Endometrial microvascular endothelial cells (primary cell): ENCODE results near the gene LARP4B. TPM values are rescaled to one million over a fixed set of nuclear protein-coding genes. Genes with fewer than 3 reads are reported as not detected.

Experiments
- in situ Hi-C: cut with HindIII; loops from 2 replicates; pipeline ENCODE4 v1.10.0; 2017; ENCODE audit warnings: low sequenced_read_pairs, low pct_unique_long_range_greater_than_20kb; ENCODE audit errors: inconsistent ontology term
- total RNA-seq: library from RNA; depleted of rRNA; stranded (reverse); fragments of >200 nt; gene quantifications from one replicate; pipeline ENCODE4 v1.2.3, GENCODE V29; 2015; ENCODE audit errors: inconsistent ontology term

The LARP4B gene
- total RNA-seq, 1 donor from 2014 or later: 31.8 TPM

DNA sequence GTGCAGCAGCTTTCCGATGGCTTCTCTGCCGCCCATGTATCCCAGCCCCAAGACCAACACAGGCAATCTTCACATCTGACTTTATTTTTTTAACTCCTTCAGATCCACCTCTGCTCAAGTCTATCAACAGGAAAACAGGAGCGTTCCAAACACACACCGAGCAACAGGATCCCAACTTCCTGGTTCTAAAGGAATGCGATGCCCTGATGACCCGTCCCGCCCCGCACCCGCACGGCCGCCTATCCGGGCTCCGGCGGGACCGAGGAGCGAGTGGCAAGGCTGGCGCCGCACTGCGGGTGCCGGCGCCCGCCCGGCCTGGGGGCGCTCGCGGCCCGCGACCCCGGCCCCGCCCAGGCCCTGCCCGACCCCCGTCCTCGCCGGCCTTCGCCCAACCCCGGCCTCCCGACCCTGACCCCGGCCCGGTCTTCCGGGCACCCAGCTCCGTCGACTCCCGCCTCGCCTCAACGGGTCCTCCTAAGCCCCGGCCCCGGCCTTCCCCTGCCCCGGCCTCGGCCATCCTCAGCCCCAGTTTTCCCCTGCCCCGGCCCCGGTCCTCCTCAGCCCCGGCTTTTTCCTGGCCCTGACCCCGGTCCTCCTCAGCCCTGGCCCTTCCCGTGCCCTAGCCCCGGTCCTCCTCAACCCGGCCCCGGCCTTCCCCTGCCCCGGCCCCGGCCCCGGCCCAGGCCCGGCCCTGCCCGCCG, 730 bp downstream of the LARP4B start:
- in situ Hi-C loops: loop anchor here (10.0 kb wide), 1 partner anchor 54 kb away; the partner anchor contains the start of gene GTPBP4

DNA sequence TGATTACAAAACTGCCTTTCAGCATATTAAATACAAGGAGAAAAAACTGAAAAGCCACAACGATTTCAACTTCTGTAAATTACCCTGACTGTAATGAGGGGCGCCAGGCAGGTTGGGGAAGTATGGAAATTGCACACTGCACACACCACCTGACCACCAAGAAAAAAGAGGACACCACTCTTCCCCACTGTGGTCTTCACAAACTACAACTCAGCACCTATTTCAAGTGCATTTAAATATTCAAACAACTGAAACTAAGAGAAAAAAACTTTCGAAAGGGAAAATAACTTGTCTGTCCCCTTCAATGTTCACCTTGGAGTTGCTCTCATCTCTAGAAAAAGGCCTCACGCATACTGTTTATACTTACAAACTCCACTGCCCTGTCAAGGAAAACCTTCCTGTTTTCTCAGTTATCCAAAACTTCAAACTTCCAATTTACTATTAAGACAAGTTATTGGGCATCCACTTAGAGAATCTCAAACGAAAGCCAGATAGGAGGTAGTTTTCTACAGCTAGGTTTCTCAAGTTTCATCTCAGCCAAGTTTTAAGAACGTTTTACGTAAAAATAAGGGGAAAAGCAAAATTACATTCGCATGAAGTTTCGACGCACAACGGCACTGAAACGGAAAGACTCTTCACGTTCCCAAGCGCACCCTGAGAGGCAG, 1.4 kb downstream of the LARP4B start:
- in situ Hi-C loops: loop anchor here (10.0 kb wide), 1 partner anchor 55 kb away; the partner anchor contains the start of gene GTPBP4

DNA sequence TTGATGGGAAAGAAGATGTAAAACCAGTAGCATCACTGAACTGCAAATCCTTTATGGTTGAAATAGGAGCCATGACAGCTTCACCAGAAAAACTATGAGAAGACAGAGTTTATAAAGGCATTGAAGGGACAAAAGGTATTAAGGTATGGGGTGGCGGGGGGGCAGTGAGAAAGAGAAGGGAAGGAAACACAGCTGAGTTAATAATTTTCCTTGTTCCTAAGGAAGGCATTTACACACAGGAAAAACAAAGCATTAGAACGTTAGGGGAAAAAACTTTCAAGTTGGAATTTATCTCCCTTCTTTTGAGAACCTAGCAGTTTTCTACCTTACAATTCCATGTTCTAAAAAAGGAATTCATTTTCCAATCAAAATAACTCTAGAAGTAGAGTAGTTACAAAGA, 4.4 kb downstream of the LARP4B start:
- in situ Hi-C loops: no loop called here

DNA sequence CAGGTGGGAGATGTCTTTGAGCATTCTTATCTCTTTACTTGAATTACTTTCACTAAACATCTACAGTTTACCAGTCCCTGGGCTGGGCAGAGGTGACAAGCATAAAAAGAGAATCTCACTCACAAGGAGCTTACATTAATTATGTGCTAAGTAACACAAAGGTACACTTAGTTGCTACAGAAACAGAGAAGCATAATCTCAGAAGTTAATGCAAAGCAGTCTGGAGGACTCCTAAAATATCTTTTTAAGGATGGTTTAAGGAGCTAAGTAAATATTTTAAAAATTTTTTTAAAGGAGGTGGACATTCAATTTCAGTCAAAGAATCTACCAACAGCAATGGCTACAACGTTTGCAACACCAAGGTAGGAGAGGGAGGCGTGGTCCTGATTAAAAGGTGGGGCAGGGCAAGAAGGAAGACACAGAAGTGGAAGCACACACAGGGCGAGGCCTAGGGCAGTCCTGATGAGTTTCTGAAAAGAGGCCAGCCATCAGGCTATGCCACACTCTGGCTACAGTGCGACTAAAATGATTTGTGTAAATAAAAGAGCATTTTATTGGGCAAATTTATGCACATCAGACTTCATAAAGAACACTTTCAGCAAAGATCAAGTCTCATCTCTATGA, 5.3 kb downstream of the LARP4B start:
- in situ Hi-C loops: no loop called here

DNA sequence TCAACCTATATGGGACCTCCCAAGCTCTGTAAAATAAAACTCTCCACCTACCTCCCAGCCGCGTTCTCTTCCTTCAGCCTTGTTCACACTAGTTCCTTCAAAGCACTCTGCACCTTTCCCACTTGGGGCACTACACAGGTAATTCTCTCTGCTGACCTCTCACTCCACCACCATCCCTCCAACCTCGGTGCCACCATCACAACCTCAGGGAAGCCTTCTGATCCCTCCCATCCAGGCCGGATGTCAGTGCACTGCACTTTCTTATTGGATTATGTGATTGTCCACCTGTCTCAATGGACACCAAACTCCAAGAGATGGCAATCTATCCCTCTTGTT, 7.0 kb downstream of the LARP4B start:
- in situ Hi-C loops: no loop called here

DNA sequence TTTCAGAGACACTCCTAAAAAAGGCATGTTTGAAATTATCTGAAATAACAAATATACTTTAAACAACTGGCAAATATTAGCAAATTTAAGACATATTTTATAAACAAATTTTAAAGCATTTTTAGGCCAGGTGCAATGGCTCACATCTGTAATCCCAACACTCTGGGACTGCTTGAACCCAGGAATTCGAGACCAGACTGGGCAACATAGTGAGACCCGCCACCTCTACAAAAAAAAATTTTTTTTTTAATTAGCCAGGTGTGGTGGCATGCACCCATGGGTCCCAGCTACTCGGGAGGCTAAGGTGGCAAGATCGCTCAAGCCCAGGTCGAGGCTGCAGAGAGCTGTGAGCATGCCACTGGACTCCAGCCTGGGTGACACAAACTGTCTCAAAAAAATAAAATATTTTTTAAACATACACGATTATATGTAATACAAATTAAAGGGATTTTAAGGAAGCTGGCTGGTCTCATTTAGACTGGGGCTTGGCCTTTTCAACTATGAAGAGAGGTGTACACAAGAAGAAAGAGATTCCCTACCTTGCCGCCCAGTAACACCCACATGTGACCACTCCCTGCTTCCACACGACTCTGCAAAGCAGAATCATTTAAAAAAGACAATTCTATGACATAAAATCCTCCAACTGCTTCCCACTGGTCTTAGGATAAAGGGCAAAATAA, 7.5 kb downstream of the LARP4B start:
- in situ Hi-C loops: no loop called here

DNA sequence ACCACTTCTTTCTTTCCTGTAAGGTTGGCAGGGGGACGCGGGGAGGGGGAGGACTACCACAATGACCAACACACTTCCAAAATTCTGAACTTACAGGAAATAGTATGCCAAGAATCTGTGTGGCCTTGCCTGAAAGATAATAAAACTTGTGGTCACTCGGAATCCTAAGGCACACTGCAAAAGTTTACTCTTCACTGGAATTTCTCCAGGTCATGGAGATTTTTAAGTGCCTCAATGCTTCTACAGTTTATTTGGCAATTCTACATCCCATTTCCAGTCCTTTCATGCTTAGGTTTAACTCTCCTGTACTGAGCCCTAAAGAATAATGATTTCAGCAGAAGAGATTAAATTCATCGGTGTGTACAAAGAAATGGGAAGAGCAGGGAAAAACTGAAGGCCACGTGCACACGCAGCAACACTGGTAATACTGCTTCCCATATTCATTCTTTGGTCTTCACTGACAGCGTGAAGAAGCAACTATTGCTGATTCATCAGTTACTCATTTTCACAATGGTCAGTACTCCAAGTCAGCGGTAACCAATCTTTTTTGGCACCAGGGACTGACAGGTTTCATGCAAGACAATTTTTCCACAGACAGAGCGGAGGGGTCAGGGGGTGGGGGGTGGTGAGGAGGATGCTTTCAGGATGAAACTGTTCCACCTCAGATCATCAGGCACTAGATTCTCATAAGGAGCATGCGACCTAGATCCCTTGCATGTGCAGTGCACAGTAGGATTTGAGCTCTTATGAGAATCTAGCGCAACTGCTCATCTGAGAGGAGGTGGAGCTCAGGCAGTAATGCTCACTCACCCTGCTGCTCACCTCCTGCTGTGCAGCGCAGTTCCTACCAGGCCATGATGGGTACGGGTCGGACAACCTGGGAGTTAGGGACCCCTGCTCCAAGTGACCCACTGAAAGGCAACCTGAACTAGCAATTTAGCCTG, 9.8 kb downstream of the LARP4B start:
- in situ Hi-C loops: no loop called here

DNA sequence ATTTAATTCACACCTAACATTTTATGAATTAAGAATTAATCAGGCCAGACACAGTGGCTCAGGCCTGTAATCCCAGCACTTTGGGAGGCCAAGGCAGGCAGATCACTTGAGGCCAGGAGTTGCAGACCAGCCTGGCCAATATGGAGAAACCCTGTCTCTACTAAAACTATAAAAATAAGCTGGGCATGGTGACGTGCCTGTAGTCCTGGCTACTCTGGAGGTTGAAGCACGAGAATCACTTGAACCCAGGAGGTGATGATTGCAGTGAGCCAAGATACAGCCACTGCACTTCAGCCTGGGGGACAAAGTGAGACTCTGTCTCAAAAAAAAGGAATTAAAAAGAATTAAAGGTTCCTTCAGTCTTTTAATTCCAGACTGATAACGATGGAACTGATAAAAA, 11.1 kb downstream of the LARP4B start:
- in situ Hi-C loops: no loop called here

DNA sequence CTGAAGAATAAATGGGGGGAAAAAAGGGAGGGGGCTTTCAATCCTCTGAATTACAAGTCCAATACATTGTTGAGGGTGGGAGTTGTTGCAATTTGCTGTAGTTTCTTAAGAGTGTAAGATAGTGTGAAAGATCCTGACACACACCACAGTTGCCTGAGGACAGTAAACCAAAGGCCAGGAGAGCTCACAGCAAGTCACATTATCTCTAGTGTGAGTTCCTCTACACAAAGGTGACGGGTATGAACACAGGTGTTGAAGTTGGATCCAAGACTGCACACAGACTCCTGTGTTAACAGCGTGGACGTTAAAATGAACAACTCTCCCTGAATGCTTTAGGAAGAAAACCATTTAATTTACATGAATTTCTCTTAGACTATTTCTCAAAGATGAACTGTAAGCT, 12.0 kb downstream of the LARP4B start:
- in situ Hi-C loops: no loop called here

DNA sequence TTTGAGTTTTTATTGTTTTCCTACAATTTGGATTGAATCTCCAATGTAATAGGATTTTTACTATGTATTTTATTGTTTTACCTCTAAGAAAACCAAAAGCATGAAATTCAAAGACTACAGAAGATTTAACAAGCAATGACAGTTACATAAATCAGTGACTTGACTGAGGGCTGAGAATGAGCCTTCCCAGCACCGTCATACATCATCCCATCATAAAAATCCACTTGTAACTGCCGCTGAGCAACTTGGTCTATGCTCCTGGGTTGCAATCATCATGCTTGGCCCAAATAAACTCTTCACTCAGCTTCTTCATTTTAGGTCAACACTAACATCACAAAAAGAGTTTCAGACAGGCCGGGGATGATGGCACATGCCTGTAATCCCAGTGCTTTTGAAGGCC, 13.5 kb downstream of the LARP4B start:
- in situ Hi-C loops: no loop called here

DNA sequence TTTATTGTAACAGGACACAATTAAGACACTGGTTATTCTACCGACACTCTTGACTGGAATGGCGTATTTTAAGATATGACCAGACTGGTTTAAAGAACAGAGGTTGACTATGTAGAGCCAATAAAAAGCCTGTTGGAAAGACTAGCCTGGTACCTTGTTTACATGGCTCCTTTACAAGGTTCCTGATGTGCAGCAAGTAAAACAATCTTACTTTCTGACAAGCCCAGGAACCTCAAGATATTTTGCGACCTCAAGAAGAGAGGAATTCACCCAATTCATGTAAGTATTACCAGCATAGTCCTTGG, 14.1 kb downstream of the LARP4B start:
- in situ Hi-C loops: no loop called here

DNA sequence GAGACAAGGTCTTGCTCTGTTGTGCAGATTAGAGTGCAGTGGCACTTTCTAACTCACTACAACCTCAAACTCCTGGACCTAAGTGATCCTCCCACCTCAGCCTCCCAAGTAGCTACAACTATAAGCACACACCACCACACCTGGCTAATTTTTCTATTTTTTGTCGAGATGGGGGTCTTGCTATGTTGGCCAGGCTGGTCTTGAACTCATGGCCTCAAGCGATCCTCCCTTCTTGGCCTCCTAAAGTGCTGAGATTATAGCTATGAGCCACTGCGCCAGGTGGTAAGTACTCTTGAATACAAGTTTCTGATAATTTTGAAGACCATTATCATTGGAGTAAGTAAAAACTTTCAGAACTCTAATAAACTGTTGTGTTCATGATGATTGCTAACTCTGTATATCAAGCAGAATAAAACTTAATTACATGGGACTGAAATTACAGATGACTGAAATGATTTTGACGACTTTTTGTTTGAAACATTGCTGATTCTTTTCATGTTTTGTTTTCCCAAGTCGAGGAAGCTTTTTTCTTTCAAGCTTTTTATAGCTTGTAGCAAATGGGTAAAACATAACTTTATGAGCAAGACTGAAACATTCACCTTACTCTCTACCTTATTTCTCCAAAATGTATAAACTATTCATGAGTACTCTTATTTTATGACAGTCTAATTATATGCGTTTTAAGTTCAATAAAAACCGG, 14.6 kb downstream of the LARP4B start:
- in situ Hi-C loops: no loop called here

DNA sequence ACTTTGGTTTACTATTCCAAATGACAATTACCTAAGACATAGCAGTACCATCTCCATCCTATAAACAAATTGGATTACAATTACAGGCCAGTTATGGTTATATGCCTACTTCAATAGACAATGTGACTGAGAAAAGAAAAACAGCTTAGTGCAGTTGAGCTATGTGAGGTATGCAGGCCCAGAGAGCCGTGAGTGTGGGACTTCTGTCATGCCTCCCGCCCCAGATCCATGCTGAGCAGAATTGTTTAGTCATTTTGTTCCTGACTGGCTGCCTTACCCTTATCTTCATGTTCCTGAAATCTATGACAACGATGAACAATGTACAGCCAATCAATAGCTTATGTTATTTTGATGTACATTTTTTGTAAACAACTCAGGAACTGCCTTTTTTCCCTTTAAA, 21.7 kb downstream of the LARP4B start:
- in situ Hi-C loops: no loop called here

DNA sequence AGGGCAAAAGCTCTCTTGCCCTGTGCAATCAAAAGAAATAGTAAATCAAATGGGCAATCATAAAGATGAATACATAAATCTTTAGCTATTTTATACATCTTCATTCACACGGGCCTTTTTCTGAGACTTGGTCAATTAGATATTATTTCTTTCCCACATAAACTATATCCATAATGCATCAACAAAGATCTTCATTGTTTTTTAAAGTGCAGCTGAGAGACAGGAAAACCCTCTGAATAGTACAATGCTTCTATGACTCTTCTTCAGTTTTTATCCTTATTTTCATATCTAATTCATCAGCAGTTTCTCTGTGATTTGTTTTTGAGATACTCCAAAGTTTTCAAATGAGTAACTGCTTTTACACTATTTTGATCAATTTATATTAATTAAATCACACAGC, 25.5 kb downstream of the LARP4B start:
- in situ Hi-C loops: no loop called here

DNA sequence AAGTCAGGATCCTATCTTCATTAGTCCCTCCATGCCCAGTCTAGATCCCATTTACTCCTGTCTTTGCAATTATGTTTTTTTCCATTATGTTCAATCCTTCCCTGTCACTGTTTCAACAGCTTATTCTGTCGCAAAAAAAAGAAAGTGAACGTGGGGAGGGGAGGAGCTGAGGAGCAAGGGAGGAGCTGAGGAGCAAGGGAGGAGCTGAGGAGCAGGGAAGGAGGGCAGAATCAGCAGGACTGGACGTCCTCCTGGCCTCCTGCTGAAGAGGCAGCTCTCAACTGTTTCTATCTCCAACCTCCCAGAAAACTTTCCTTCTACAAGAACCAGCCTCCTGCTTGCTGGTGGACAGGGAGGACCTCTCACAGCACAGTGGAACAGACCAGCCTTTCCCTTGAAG, 26.0 kb downstream of the LARP4B start:
- in situ Hi-C loops: no loop called here

DNA sequence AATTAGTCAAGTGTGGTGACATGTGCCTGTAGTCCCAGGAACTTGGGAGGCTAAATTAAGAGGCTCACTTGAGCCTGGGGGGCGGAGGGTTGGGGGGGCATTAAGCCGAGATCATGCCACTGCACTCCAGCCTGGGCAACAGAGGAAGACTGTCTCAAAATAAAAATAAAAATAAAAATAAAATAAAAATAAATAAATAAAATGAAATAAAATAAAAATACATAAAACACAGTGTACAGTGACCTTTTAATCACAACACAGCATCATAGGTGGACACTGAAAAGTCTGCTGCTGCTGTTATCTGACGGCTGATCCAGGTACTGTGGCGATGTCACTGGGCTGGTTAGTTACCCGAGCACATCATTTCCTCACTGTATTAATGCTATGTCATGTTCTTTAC, 27.1 kb downstream of the LARP4B start:
- in situ Hi-C loops: no loop called here

DNA sequence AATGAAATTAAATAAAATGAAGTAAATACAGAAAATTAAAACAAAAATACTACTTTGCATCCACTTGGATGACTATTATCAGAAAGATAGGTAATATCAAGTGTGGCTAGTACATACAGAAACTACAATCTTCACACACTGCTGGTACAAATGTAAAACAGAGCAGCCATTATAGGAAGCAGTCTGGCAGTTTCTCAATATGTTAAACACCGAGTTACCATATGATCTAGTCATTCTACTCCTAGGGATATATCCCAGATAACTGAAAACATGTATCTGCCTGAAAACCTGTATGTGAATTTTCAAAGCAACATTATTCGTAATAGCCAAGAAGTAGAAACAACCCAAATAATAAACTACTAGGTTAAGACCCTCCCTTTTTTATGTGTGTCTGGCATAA, 33.4 kb downstream of the LARP4B start:
- in situ Hi-C loops: no loop called here

DNA sequence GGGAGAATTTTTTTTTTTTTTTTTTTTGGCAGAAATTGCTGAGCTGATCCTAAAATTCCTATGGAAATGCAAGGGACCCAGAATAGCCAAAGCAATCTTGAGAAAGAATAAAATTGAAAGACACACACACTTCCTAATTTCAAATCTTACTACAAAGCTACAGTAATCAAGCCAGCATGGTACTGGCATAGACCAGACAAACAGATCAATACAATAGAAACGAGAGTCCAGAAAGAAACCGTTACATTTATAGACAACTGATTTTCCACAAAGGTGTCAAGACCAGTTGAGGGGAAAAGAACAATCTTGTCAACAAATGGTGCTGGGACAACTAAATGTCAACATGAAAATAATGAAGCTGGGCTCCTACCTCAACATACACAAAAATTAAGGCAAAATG, 34.5 kb downstream of the LARP4B start:
- in situ Hi-C loops: no loop called here
